Measurements from ENCODE around the gene ANO6.

ANO6 gene

DNA sequence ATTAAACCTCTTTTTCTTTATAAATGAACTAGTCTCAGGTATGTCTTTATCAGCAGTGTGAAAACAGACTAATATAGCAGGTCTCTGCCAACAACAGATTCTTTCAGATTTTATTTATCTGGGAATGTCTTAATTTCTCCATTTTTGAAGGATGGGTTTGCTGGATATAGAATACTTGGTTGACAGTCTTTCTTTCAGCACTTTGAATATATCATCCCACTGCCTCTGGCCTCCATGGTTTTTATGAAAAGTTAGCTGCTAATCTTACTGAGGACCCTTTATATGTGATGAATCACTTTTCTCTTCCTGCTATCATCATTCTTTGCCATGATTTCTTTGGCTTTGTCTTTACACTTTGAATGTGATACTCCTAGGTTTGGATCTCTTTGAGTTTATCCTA lies 148.0 kb downstream of the ANO6 start:
- Mint-ChIP-seq H3K9me3 (peaks cover 40% of the 10 kb centered on the region), H3K27me3 (ENCODE audit: low read depth) (no peaks in the 10 kb centered on the region), H3K27ac (no peak overlapping the region), H3K4me3 (no peak overlapping the region), H3K4me1 (no peaks in the 10 kb centered on the region), H3K36me3 (ENCODE audit: low read depth) (peaks cover 81% of the 10 kb centered on the region)
- TF ChIP-seq, protein P1, sequence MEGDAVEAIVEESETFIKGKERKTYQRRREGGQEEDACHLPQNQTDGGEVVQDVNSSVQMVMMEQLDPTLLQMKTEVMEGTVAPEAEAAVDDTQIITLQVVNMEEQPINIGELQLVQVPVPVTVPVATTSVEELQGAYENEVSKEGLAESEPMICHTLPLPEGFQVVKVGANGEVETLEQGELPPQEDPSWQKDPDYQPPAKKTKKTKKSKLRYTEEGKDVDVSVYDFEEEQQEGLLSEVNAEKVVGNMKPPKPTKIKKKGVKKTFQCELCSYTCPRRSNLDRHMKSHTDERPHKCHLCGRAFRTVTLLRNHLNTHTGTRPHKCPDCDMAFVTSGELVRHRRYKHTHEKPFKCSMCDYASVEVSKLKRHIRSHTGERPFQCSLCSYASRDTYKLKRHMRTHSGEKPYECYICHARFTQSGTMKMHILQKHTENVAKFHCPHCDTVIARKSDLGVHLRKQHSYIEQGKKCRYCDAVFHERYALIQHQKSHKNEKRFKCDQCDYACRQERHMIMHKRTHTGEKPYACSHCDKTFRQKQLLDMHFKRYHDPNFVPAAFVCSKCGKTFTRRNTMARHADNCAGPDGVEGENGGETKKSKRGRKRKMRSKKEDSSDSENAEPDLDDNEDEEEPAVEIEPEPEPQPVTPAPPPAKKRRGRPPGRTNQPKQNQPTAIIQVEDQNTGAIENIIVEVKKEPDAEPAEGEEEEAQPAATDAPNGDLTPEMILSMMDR (IDR thresholded peaks at IDR 0.05; ENCODE audit: unreplicated experiment in 3 of 3), result no peak

DNA sequence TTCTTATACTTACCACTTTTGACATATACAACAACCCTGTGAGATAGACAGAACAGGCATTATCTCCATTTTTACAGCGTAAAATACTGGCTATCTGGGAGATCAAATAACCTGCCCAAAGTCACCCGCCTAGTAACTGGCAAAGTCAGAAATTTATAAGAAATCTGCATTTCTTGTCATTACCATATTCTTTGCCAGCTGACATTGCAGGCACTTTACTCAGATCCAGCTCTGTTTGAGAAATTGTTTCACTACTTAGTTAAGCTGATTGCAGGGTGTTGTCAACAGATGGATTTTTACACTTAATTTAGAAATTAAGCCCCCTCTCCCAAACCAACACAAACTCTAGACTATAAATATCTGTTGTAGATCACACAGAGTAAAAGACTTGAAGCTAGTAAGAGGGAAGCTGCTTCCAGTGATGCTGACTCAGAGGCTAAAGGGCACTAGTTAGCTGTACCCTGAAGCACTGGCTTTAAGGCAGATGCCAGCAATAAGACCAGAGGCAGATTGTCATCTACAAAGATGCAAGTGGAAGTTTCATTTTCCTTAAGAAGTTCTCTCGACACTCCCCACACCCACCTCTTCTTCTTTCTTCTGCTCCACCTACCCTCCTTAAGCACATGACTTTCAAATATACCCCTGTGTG lies 153.1 kb downstream of the ANO6 start:
- no peak overlapping the region for H3K4me3 Mint-ChIP-seq
- H3K9me3 Mint-ChIP-seq, result peaks cover 31% of the 10 kb centered on the region
- no peaks in the 10 kb centered on the region for H3K4me1 Mint-ChIP-seq
- TF ChIP-seq, protein P1 (IDR thresholded peaks at IDR 0.05; ENCODE audit: unreplicated experiment in 3 of 3), result no peak
- H3K27me3 Mint-ChIP-seq (ENCODE audit: low read depth), result no peaks in the 10 kb centered on the region
- H3K27ac Mint-ChIP-seq, result no peak overlapping the region
- H3K36me3 Mint-ChIP-seq (ENCODE audit: low read depth), result peaks cover 75% of the 10 kb centered on the region

DNA sequence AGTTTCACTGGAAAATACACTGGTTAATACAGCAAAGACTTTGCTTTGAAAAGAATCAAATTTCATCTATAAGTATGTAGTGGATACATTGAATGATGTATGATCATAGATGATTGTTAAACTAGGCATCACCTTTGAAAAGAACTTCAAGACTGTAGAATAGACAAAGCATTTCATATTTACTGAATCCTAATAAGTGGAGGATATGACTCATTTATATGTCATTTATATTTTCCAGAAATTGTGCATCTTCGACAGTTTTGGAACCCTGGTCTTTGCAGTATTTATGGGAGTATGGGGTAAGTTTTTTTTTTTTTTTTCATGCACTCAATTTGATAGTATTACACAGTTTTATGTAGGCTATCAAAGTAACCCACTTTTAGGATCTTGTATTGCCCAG lies 161.9 kb downstream of the ANO6 start:
- Mint-ChIP-seq H3K27me3 (ENCODE audit: low read depth) (no peaks in the 10 kb centered on the region), H3K36me3 (ENCODE audit: low read depth) (peaks cover 33% of the 10 kb centered on the region), H3K4me3 (no peak overlapping the region), H3K4me1 (peaks cover 5% of the 10 kb centered on the region), H3K9me3 (peaks cover 7% of the 10 kb centered on the region), H3K27ac (no peak overlapping the region)
- TF ChIP-seq, protein P1 (IDR thresholded peaks at IDR 0.05; ENCODE audit: unreplicated experiment in 3 of 3), result no peak

DNA sequence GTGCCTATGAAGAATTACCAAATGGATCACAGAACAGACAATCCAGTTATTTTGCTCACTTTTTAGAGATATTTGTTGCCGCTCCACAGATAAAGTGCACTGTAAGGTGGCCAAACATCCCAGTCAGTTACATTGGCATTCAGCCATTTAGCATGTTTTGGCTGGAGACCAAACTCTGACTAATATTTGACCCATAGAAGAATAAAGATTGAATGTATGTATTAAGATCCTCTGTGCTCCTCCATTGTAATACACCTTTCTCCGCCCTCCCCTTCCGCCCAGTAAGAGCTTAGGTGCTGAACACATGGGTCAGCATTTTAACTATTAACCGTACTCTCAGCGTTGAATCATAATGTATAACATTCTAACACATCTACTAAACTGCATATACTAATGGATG lies 163.4 kb downstream of the ANO6 start:
- TF ChIP-seq, protein P1 (IDR thresholded peaks at IDR 0.05; ENCODE audit: unreplicated experiment in 3 of 3), result no peak
- Mint-ChIP-seq H3K4me3 (no peak overlapping the region), H3K36me3 (ENCODE audit: low read depth) (peaks cover 38% of the 10 kb centered on the region), H3K4me1 (peaks cover 5% of the 10 kb centered on the region), H3K27me3 (ENCODE audit: low read depth) (no peaks in the 10 kb centered on the region), H3K27ac (peak overlapping the region; percentile 13 to 34 (median 13)), H3K9me3 (no peaks in the 10 kb centered on the region)

DNA sequence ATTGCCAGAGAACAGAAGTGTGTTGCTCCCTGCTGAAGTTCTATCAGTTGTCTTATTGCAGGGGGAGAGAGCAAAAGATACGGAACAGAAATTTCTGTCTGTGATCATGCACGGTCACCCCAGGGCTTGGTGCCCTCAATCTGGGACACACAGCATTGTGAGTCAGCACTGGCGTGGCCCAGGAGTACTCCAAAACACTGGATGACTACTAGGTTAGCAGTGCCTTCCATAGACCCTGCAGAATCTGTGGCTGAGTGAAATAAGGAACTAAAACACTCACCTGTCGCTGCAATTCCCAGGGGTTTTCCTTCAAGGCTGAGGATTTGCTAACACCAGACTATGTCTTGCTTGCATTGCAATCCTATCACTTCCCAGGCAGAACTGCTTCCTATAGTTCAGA lies 165.5 kb downstream of the ANO6 start:
- Mint-ChIP-seq H3K4me3 (no peak overlapping the region), H3K27me3 (ENCODE audit: low read depth) (no peaks in the 10 kb centered on the region), H3K9me3 (no peaks in the 10 kb centered on the region), H3K36me3 (ENCODE audit: low read depth) (peaks cover 55% of the 10 kb centered on the region), H3K27ac (no peak overlapping the region), H3K4me1 (peaks cover 5% of the 10 kb centered on the region)
- TF ChIP-seq, protein P1 (IDR thresholded peaks at IDR 0.05; ENCODE audit: unreplicated experiment in 3 of 3), result no peak

DNA sequence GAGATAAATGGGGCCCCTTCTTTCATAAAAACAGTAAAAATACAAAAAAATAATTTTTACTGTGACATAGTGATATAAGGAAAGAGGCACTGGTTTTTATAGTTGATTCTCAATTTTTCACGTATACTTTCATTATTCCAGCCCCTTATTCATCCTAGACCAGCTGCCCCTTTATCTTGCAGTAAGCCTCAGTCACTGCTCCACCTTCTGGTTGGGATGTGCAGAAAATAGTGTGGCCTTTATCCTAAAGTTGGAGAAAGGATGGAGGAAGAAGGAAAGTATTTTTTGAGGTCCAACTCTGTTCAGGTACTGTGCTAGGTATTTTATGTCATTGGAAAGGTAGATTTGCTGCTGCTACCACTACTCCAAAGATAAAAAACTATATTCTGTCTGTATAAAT lies 172.7 kb downstream of the ANO6 start:
- Mint-ChIP-seq H3K4me1 (no peaks in the 10 kb centered on the region), H3K27ac (no peak overlapping the region), H3K9me3 (peaks cover 7% of the 10 kb centered on the region), H3K36me3 (ENCODE audit: low read depth) (peaks cover 77% of the 10 kb centered on the region), H3K27me3 (ENCODE audit: low read depth) (no peaks in the 10 kb centered on the region), H3K4me3 (no peak overlapping the region)
- TF ChIP-seq, protein P1 (IDR thresholded peaks at IDR 0.05; ENCODE audit: unreplicated experiment in 3 of 3), result peak; percentile 54 to 68 (median 60)
